Mucosa of descending colon (tissue), 3 donors: ENCODE data around the gene PSMD2. TPM values are rescaled to one million over a fixed set of nuclear protein-coding genes. Genes with fewer than 3 reads are reported as not detected.

ENCODE experiments used
- ATAC-seq: fragments of 200-7000 bp; cut with Tn5 transposase; one replicate; pipeline ENCODE4 v1.9.1; 2020; ENCODE audit warnings: mild to moderate bottlenecking, moderate library complexity
- DNase-seq, 3 donors: peaks; one replicate each; pipeline ENCODE4 v3.0.0-alpha.2; 2020
- H3K36me3 ChIP-seq: fragments of 200-600 bp; one replicate; pipeline ENCODE4 v1.8.0; 2021; ENCODE audit warnings: low read depth, mild to moderate bottlenecking
- H3K4me1 ChIP-seq: fragments of 200-600 bp; one replicate; pipeline ENCODE4 v1.8.0; 2021; ENCODE audit warnings: low read depth, mild to moderate bottlenecking
- H3K4me3 ChIP-seq: fragments of 200-600 bp; one replicate; pipeline ENCODE4 v1.8.0; 2021; ENCODE audit warnings: mild to moderate bottlenecking
- H3K9me3 ChIP-seq: fragments of 200-600 bp; one replicate; pipeline ENCODE4 v1.8.0; 2021; ENCODE audit warnings: mild to moderate bottlenecking
- intact Hi-C, 2 donors: fragments of 100-400 bp; cut with DNase I in 1 of 2; cut with micrococcal nuclease in 1 of 2; formaldehyde crosslinking; loops; one replicate each; pipeline versions ENCODE4 v1.11.0 to v1.11.1; 2022; cut with DNase I, micrococcal nuclease
- total RNA-seq, 3 donors: library from RNA; stranded (reverse); fragmentation: NEBNext Ultra II Directional in 2 of 3; extraction: Animal tissue kit (Norgen Biotek cat#: 25700) in 2 of 3; gene quantifications; one replicate each; pipeline versions ENCODE4 v1.2.1 to v1.2.4, GENCODE V29; 2021 to 2023
- TF ChIP-seq, protein P1 (sequence below): fragments of 200-600 bp; IDR thresholded peaks from one replicate; pipeline ENCODE4 v1.8.0; 2022; ENCODE audit warnings: antibody characterized with exemption, mild to moderate bottlenecking
- donor health status: DM: no; HTN: no; CAD: no; lungs with moderate emphysema.
- donor health status: DM: no; HTN: no; CAD: no.
- donor health status: DM: no; HTN: yes; CAD: no.

PSMD2 gene
- total RNA-seq, 3 donors from 2014 or later, result 160 to 223 (median 176) TPM

DNA sequence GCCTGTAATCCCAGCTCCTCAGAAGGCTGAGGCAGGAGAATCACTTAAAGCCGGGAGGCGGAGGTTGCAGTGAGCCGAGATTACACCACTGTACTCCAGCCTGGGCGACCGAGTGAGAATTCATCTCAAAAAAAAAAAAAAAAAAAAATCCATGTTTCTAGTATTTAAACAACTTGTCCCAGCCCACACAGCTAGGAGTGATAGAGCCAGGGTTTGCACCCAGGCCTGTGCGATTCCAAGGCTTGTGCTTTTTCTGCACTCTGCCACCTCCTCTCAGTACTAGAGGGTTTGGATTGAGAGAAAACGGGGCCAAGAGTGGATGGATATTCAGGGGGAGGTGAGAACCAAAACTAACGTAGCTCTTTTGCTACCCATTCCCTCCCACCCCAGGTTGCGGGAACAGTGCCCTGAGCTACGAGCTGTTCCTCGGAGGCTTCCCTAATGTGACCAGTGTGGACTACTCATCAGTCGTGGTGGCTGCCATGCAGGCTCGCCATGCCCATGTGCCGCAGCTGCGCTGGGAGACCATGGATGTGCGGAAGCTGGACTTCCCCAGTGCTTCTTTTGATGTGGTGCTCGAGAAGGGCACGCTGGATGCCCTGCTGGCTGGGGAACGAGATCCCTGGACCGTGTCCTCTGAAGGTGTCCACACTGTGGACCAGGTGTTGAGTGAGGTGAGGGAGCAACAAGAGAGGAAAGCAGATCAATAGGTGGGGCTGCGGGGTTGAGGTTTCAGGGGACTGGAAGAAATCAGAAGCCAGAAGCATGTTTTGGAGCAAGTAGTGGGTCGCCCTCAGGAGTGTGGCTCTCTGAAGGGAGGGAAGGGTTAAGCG is 41.7 kb upstream of the PSMD2 start:
- no peak for DNase-seq
- Histone ChIP-seq H3K4me1 (peaks cover 20% of the 10 kb centered on the region), H3K4me3 (no peak overlapping the region), H3K9me3 (no peaks in the 10 kb centered on the region), H3K36me3 (no peaks in the 10 kb centered on the region)
- ATAC-seq, result no peak
- intact Hi-C loops, result loop anchor here in 1 of 2 donors (10.0 kb wide), 1 partner anchor 362 kb away; no protein-coding TSS in a partner anchor
- TF ChIP-seq, protein P1, sequence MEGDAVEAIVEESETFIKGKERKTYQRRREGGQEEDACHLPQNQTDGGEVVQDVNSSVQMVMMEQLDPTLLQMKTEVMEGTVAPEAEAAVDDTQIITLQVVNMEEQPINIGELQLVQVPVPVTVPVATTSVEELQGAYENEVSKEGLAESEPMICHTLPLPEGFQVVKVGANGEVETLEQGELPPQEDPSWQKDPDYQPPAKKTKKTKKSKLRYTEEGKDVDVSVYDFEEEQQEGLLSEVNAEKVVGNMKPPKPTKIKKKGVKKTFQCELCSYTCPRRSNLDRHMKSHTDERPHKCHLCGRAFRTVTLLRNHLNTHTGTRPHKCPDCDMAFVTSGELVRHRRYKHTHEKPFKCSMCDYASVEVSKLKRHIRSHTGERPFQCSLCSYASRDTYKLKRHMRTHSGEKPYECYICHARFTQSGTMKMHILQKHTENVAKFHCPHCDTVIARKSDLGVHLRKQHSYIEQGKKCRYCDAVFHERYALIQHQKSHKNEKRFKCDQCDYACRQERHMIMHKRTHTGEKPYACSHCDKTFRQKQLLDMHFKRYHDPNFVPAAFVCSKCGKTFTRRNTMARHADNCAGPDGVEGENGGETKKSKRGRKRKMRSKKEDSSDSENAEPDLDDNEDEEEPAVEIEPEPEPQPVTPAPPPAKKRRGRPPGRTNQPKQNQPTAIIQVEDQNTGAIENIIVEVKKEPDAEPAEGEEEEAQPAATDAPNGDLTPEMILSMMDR, result no peak

DNA sequence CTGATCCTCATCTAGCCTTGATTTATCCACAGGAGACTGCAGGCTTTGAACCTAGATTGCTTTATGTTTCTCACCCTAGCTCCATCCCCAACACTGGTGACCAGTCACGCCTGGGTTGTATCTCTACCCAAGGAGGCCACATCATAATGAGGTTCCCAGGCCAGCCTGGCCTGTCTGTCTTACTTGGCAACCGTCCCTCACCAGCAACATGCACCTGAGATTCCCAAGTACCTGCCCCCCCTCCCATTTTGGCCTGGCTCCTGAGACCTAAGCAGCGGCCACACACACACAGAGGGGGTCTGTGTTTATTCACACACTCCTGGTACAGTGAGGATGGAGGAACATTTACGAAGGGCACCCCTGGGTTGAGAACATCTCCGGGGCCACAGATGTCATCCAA is 40.1 kb upstream of the PSMD2 start:
- Histone ChIP-seq H3K36me3 (no peaks in the 10 kb centered on the region), H3K9me3 (no peaks in the 10 kb centered on the region), H3K4me3 (no peak overlapping the region), H3K4me1 (peaks cover 23% of the 10 kb centered on the region)
- no peak for ATAC-seq
- DNase-seq, result no peak
- intact Hi-C loops, result loop anchor here in 1 of 2 donors (10.0 kb wide), 1 partner anchor 364 kb away; no protein-coding TSS in a partner anchor
- TF ChIP-seq, protein P1, result no peak

DNA sequence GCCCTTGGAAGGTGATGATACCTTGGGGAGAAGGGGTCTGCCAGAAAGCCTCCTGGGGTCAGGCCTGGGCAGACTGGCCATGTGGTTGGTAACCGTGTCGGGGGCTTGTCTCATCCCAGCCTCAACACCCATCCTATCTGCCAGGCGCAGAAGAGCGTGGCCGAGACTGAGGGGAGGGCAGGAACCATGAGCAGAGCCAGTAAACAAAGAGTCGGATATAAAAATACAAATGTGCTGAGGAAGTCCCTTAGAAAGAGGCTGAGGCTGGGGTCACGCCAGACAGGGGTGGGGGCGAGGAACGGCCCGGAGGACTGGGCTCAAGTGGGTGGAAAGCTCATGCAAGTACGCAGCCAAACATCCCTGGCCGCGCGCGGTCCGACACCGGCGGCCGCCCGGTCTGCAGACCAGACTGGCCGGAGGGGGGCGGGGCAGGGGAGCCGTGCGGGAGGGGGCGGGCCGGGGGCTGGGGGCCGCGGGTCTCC is 39.6 kb upstream of the PSMD2 start:
- H3K4me3 ChIP-seq, result no peak overlapping the region
- H3K4me1 ChIP-seq, result peaks cover 23% of the 10 kb centered on the region
- TF ChIP-seq, protein P1, result no peak
- H3K36me3 ChIP-seq, result no peaks in the 10 kb centered on the region
- ATAC-seq, result no peak
- intact Hi-C loops, result loop anchor here in 1 of 2 donors (10.0 kb wide), 1 partner anchor 365 kb away; no protein-coding TSS in a partner anchor
- DNase-seq, result no peak
- H3K9me3 ChIP-seq, result no peaks in the 10 kb centered on the region

DNA sequence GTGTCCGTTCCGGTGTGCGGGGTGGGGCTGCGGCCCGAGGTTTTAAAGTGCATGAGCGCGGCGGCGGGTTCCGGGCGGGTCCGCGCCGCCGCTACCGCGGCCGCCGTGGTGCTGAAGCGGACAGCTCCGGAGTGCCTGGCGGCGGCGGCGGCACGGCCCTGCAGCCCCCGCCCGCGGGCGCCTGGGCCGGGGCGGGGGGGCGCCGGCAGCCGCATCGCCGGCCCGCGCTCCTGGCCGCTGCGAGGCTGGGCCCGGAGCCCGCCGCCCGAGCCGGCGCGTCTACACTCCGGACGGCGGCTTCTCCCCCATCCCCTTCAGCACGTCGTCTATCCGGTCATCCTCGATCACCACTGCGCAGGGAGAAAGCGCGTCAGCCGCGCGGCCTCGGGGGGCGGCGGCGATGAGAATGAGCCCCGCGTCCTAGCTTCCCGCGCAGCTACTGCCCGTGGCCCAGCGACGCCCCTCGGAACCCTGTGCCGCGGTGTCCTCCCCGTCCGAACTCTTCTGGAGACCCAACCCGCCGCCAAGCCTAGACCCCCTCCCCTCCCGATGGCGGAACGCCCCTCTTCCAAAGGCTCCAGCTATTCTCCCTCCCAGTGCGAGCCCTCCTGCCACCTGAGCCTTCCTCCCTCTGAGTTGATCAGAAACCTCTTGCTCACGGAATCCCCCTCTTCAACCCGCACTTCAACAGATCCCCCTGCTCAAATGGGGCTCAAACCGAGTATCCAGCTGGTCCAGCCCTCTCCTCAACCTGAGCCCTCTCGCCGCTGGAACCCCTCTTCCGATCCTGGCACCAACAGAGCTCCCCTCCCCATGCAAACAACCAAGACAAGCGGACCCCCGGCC is 38.9 kb upstream of the PSMD2 start:
- intact Hi-C loops, result loop anchor here in 1 of 2 donors (10.0 kb wide), 1 partner anchor 365 kb away; no protein-coding TSS in a partner anchor
- DNase-seq, result peak in 2 of 3 donors; percentile 54 to 61

DNA sequence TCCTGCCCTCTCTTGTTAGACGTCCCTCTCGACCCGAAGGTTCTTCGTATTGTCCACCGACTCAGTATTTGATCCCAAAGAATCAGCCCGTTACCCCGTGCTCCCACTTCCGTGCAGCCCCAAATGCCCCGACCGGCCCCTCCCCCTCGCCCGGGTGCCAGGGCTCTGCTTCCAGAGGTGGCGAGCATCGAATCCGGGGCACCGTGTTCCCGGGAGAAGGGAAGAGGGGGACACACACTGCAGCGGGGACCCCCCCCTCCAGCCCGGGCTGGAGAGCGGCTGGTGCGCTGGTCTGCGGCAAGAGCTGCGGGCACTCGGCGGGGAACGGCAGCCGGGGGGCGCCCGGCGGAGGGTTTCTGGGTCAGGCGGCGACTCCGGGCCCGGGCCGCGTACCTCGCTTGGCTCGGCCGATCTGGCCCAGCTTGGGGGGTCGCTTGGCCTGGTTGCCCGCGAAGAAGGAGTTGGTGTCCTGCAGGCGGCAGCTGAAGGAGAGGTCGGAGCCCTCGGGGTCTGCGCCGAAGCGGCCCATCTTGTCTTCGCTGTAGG is 38.2 kb upstream of the PSMD2 start:
- peaks cover 23% of the 10 kb centered on the region for H3K4me1 ChIP-seq
- no peak for ATAC-seq
- H3K9me3 ChIP-seq, result no peaks in the 10 kb centered on the region
- TF ChIP-seq, protein P1, result no peak
- no peak for DNase-seq
- no peak overlapping the region for H3K4me3 ChIP-seq
- no peaks in the 10 kb centered on the region for H3K36me3 ChIP-seq
- intact Hi-C loops, result no loop called here

More for the DNA sequence above, 38.9 kb upstream of the PSMD2 start:
- Histone ChIP-seq H3K4me3 (no peak overlapping the region), H3K4me1 (peaks cover 23% of the 10 kb centered on the region), H3K9me3 (no peaks in the 10 kb centered on the region), H3K36me3 (no peaks in the 10 kb centered on the region)
- TF ChIP-seq, protein P1, result no peak
- peak; percentile 75 for ATAC-seq
